ENCODE results near the gene UTP11. TPM values are rescaled to one million over a fixed set of nuclear protein-coding genes. Genes with fewer than 3 reads are reported as not detected.

Gene UTP11
- total and polyA plus RNA-seq, 2 of the 8 experiments (the other 6 are each of a cell fraction or from before 2014, with no cell fraction given) = 19.5 to 60.5 TPM

- H3K14ac ChIP-seq (ENCODE audit: insufficient read length) = no peak overlapping the region
- peak overlapping the region; percentile 27; the same call in 1 of the 2 replicates for H2BK12ac ChIP-seq (ENCODE audit: low read depth, low read length)
- peaks cover 0 to 2% of the 10 kb centered on the region in 2 experiments for H4K20me1 ChIP-seq (replicated peaks in 1 of 2; ENCODE audit: control insufficient read depth in 1 of 2, insufficient read depth in 2 of 2, low read length in 2 of 2)
- H3K9ac ChIP-seq (replicated peaks in 1 of 4; ENCODE audit: extremely low read depth in 1 of 4, low read depth in 3 of 4, low read length in 3 of 4) = no peak overlapping the region
- H2BK20ac ChIP-seq (ENCODE audit: low read length) = no peak overlapping the region
- H2BK15ac ChIP-seq (ENCODE audit: low read length) = peak overlapping the region; percentile 67; the same call in 1 of the 2 replicates
- H3K4me2 ChIP-seq (ENCODE audit: insufficient read depth in 1 of 2, low read depth in 2 of 2, low read length in 2 of 2) = peak overlapping the region; percentile 36 to 57; a peak in 2 of 4 replicates
- no peaks in the 10 kb centered on the region for H3K23me2 ChIP-seq (ENCODE audit: low read depth, low read length)
- ChIA-PET CTCF (ENCODE audit: partially characterized antibody) (interaction anchor here (1.0 to 7.2 kb wide), 10 partner anchors 8 to 472 kb away, joined by 3 to 88 read pairs (median 4); no protein-coding TSS in a partner anchor), POLR2A (ENCODE audit: partially characterized antibody) (interaction anchor here (0.6 to 6.3 kb wide), 12 partner anchors 10 to 472 kb away, joined by 3 to 59 read pairs (median 4); partner anchors contain the start of gene POU3F1)
- DNase-seq (ENCODE audit: low read depth in 1 of 2, low spot score in 2 of 2) (no peak), FAIRE-seq (no peak)
- no peaks in the 10 kb centered on the region for H3K9me3 ChIP-seq (ENCODE audit: insufficient read depth in 2 of 2, low read depth in 1 of 2, low read length in 1 of 2)
- no peak overlapping the region for H3K56ac ChIP-seq (replicated peaks; ENCODE audit: insufficient read length, low read depth, low read length)
- peaks cover 12 to 36% (median 25%) of the 10 kb centered on the region in 4 experiments for H3K4me1 ChIP-seq (replicated peaks in 1 of 4; ENCODE audit: control insufficient read depth in 3 of 4, insufficient read depth in 4 of 4, low read length in 3 of 4)
- H2AFZ ChIP-seq (ENCODE audit: low read length) = no peak overlapping the region
- H4K5ac ChIP-seq (ENCODE audit: insufficient read length, low read depth, low read length) = no peak overlapping the region
- H3K36me3 ChIP-seq (ENCODE audit: control insufficient read depth in 2 of 4, insufficient read depth in 4 of 4, low read length in 3 of 4) = peaks cover 0 to 3% (median under 1%) of the 10 kb centered on the region in 4 experiments; a peak in 3 of 8 replicates
- no peaks in the 10 kb centered on the region for H3K79me2 ChIP-seq (ENCODE audit: control insufficient read depth in 1 of 2, insufficient read depth in 2 of 2, low read length in 2 of 2)
- H2BK5ac ChIP-seq (ENCODE audit: low read depth, low read length) = peak overlapping the region; percentile 81; the same call in 1 of the 2 replicates
- H3K27me3 ChIP-seq (replicated peaks in 1 of 4; ENCODE audit: control insufficient read depth in 3 of 4, extremely low read depth in 1 of 4, insufficient read depth in 3 of 4, low read length in 3 of 4) = no peaks in the 10 kb centered on the region
- no peaks in the 10 kb centered on the region for H3K79me1 ChIP-seq (ENCODE audit: low read depth, low read length)
- no peak overlapping the region for H4K8ac ChIP-seq (ENCODE audit: extremely low read depth, insufficient read depth, low read length)
- no peak overlapping the region for H3K4me3 ChIP-seq (ENCODE audit: extremely low read depth in 1 of 4, insufficient read depth in 2 of 4, low read depth in 3 of 4, low read length in 4 of 4)
- H2AK5ac ChIP-seq (ENCODE audit: low read depth, low read length) = peak overlapping the region; percentile 46; the same call in 1 of the 2 replicates
- H3K23ac ChIP-seq (ENCODE audit: insufficient read length) = no peak overlapping the region
- no peak overlapping the region for H4K91ac ChIP-seq (replicated peaks; ENCODE audit: insufficient read length, low read length)
- H2BK120ac ChIP-seq (replicated peaks; ENCODE audit: low read depth, low read length) = no peak overlapping the region
- peak overlapping the region; percentile 10 for H3K4ac ChIP-seq (replicated peaks; ENCODE audit: insufficient read length, low read depth, low read length)
- 87% methylated on average over 13 of the region's 17 CpGs; no CpG with 5 or more reads in 1 of the 2 experiments for WGBS, 2 experiments (ENCODE audit: extremely low coverage in 1 of 2, insufficient coverage in 1 of 2, insufficient read length in 1 of 2, insufficient replicate concordance in 2 of 2, low coverage in 1 of 2, low lambda C conversion rate in 2 of 2, missing lambda C conversion rate in 1 of 2)
- peak overlapping the region; percentile 48; the same call in 1 of the 2 replicates for H3K18ac ChIP-seq (ENCODE audit: extremely low read depth, low read length)
- H3K27ac ChIP-seq (ENCODE audit: low read depth, low read length) = no peak overlapping the region
- TF ChIP-seq TCF12 (IDR thresholded peaks at IDR 0.05; ENCODE audit: low read depth, low read length) (no peak), POLR2A (IDR thresholded peaks at IDR 0.05; ENCODE audit: control extremely low read depth in 1 of 2, low read depth in 2 of 2, low read length in 2 of 2) (no peak), TAF7 (optimal IDR thresholded peaks at IDR 0.05; ENCODE audit: borderline replicate concordance, low read depth, low read length) (no peak), TEAD4 (IDR thresholded peaks at IDR 0.05; ENCODE audit: low read depth, low read length) (no peak), NRF1 (IDR thresholded peaks at IDR 0.05; ENCODE audit: low read depth, low read length) (no peak), EGR1 (IDR thresholded peaks at IDR 0.05; ENCODE audit: borderline replicate concordance, low read depth, low read length) (no peak), KDM1A (IDR thresholded peaks at IDR 0.05; ENCODE audit: borderline replicate concordance, low read length) (no peak), RNF2 (IDR thresholded peaks at IDR 0.05; ENCODE audit: borderline replicate concordance, low read depth, low read length, missing control alignments, poor library complexity, severe bottlenecking) (no peak)
- TF ChIP-seq, protein P1, sequence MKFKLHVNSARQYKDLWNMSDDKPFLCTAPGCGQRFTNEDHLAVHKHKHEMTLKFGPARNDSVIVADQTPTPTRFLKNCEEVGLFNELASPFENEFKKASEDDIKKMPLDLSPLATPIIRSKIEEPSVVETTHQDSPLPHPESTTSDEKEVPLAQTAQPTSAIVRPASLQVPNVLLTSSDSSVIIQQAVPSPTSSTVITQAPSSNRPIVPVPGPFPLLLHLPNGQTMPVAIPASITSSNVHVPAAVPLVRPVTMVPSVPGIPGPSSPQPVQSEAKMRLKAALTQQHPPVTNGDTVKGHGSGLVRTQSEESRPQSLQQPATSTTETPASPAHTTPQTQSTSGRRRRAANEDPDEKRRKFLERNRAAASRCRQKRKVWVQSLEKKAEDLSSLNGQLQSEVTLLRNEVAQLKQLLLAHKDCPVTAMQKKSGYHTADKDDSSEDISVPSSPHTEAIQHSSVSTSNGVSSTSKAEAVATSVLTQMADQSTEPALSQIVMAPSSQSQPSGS (IDR thresholded peaks at IDR 0.05; ENCODE audit: low read length) = no peak
Observed at GRCh38 chr1:38030596-38031512, 18.3 kb downstream of the UTP11 start.
